ENCODE data around the gene RMND5B.

Gene RMND5B

GRCh38 chr5:178090856-178091255 lies 40.0 kb upstream of the RMND5B start:
- no peak for DNase-seq
- peaks cover 0 to 26% of the 10 kb centered on the region in 2 donors for H3K27me3 ChIP-seq
- H3K9me3 ChIP-seq: peaks cover 0 to 14% (median 0%) of the 10 kb centered on the region in 3 donors
- H3K4me1 ChIP-seq: no peaks in the 10 kb centered on the region
- no peak for TF ChIP-seq CTCF (IDR thresholded peaks at IDR 0.05)
- no peaks in the 10 kb centered on the region for H3K36me3 ChIP-seq
- no peak overlapping the region for H3K4me3 ChIP-seq
- H3K27ac ChIP-seq: no peak overlapping the region
- intact Hi-C loops (cut with DNase I; ENCODE audit: low total_unique reads): no loop called here

GRCh38 chr5:178093134-178093533 lies 37.7 kb upstream of the RMND5B start:
- Histone ChIP-seq H3K4me1 (no peaks in the 10 kb centered on the region), H3K27ac (no peak overlapping the region), H3K9me3 (peaks cover 0 to 14% (median 0%) of the 10 kb centered on the region in 3 donors), H3K27me3 (peaks cover 0 to 19% of the 10 kb centered on the region in 2 donors), H3K4me3 (no peak overlapping the region), H3K36me3 (no peaks in the 10 kb centered on the region)
- TF ChIP-seq CTCF (IDR thresholded peaks at IDR 0.05): no peak
- no peak for DNase-seq
- intact Hi-C loops (cut with DNase I; ENCODE audit: low total_unique reads): no loop called here

GRCh38 chr5:178094345-178094744 lies 36.5 kb upstream of the RMND5B start:
- no peaks in the 10 kb centered on the region for H3K4me1 ChIP-seq
- peaks cover 0 to 14% (median 0%) of the 10 kb centered on the region in 3 donors for H3K9me3 ChIP-seq
- H3K4me3 ChIP-seq: no peak overlapping the region
- H3K27me3 ChIP-seq: peaks cover 0 to 8% of the 10 kb centered on the region in 2 donors
- no peak overlapping the region for H3K27ac ChIP-seq
- intact Hi-C loops (cut with DNase I; ENCODE audit: low total_unique reads): no loop called here
- TF ChIP-seq CTCF (IDR thresholded peaks at IDR 0.05): no peak
- H3K36me3 ChIP-seq: no peaks in the 10 kb centered on the region
- DNase-seq: no peak

GRCh38 chr5:178098685-178099084 lies 32.1 kb upstream of the RMND5B start:
- H3K27ac ChIP-seq: no peak overlapping the region
- intact Hi-C loops (cut with DNase I; ENCODE audit: low total_unique reads): no loop called here
- no peaks in the 10 kb centered on the region for H3K36me3 ChIP-seq
- H3K4me3 ChIP-seq: no peak overlapping the region
- H3K27me3 ChIP-seq: peaks cover 0 to 5% of the 10 kb centered on the region in 2 donors
- H3K9me3 ChIP-seq: no peaks in the 10 kb centered on the region
- no peak for DNase-seq
- TF ChIP-seq CTCF (IDR thresholded peaks at IDR 0.05): no peak
- H3K4me1 ChIP-seq: no peaks in the 10 kb centered on the region

GRCh38 chr5:178103612-178104011 lies 27.2 kb upstream of the RMND5B start:
- DNase-seq: no peak
- Histone ChIP-seq H3K27ac (no peak overlapping the region), H3K4me1 (peaks cover 0 to 11% (median 0%) of the 10 kb centered on the region in 4 donors), H3K27me3 (peaks cover 0 to 14% of the 10 kb centered on the region in 2 donors), H3K36me3 (no peaks in the 10 kb centered on the region), H3K9me3 (no peaks in the 10 kb centered on the region), H3K4me3 (no peak overlapping the region)
- no peak for TF ChIP-seq CTCF (IDR thresholded peaks at IDR 0.05)
- intact Hi-C loops (cut with DNase I; ENCODE audit: low total_unique reads): no loop called here

GRCh38 chr5:178104492-178104891 lies 26.3 kb upstream of the RMND5B start:
- Histone ChIP-seq H3K9me3 (no peaks in the 10 kb centered on the region), H3K36me3 (no peaks in the 10 kb centered on the region), H3K4me3 (no peak overlapping the region), H3K27me3 (peaks cover 0 to 14% of the 10 kb centered on the region in 2 donors), H3K4me1 (peaks cover 0 to 18% (median 0%) of the 10 kb centered on the region in 4 donors), H3K27ac (no peak overlapping the region)
- TF ChIP-seq CTCF (IDR thresholded peaks at IDR 0.05): no peak
- intact Hi-C loops (cut with DNase I; ENCODE audit: low total_unique reads): no loop called here
- no peak for DNase-seq
